B cell (primary cell): ENCODE results near the gene CDKAL1.

ENCODE experiments used
- EZH2 ChIP-seq: IDR thresholded peaks from 2 replicates; pipeline ENCODE4 v1.6.1; 2012; ENCODE audit warnings: borderline replicate concordance, low read depth, mild to moderate bottlenecking, moderate library complexity, low read length; ENCODE audit not compliant: insufficient read depth, poor library complexity, severe bottlenecking
- TF ChIP-seq, protein P1 (sequence below): fragments of 200-600 bp; IDR thresholded peaks from one replicate; pipeline ENCODE4 v1.8.0; 2022; ENCODE audit warnings: antibody characterized with exemption, mild to moderate bottlenecking

DNA sequence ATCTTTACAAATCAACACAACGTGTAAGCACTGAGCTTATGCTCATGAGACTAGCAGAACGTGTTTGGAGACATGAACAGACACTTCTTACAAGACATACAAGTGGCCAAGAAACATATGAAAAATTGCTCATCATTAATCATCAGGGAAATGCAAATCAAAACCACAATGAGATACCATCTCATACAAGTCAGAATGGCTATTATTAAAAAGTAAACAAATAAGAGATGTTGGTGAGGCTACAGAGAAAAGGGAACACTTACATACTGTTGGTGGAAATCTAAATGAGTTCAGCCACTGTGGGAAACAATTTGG, 731.4 kb downstream of the CDKAL1 start:
- TF ChIP-seq, protein P1, sequence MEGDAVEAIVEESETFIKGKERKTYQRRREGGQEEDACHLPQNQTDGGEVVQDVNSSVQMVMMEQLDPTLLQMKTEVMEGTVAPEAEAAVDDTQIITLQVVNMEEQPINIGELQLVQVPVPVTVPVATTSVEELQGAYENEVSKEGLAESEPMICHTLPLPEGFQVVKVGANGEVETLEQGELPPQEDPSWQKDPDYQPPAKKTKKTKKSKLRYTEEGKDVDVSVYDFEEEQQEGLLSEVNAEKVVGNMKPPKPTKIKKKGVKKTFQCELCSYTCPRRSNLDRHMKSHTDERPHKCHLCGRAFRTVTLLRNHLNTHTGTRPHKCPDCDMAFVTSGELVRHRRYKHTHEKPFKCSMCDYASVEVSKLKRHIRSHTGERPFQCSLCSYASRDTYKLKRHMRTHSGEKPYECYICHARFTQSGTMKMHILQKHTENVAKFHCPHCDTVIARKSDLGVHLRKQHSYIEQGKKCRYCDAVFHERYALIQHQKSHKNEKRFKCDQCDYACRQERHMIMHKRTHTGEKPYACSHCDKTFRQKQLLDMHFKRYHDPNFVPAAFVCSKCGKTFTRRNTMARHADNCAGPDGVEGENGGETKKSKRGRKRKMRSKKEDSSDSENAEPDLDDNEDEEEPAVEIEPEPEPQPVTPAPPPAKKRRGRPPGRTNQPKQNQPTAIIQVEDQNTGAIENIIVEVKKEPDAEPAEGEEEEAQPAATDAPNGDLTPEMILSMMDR = no peak
- no peak for TF ChIP-seq EZH2
